Neural cell (in vitro differentiated cells): Measurements from ENCODE around the gene ATG7. TPM values are rescaled to one million over a fixed set of nuclear protein-coding genes. Genes with fewer than 3 reads are reported as not detected.
"Not testable (repeated sequence)": the region's sequence is repeated elsewhere in the genome, so short reads cannot be mapped to it uniquely, and the experiment has no call there.

Experiments
- H2AFZ ChIP-seq: fragments of 200-600, 300-800 bp; sonication (generic), shearing (Covaris generic); 2 replicates; pipeline ENCODE4 v1.6.0; 2014; ENCODE audit warnings: low read depth, mild to moderate bottlenecking, antibody characterized with exemption, low read length, moderate library complexity
- H3F3A ChIP-seq: fragments of 200-600 bp; shearing (Covaris generic); 2 replicates; pipeline ENCODE4 v1.6.1; 2016; ENCODE audit warnings: mild to moderate bottlenecking, moderate library complexity, mixed read lengths, antibody characterized with exemption, low read length; ENCODE audit not compliant: insufficient read depth, poor library complexity, severe bottlenecking
- H3K27ac ChIP-seq: fragments of 200-600, 300-800 bp; sonication (generic), shearing (Covaris generic); 2 replicates; pipeline ENCODE4 v1.5.1; 2014; ENCODE audit warnings: mild to moderate bottlenecking, low read length, moderate library complexity
- H3K27me3 ChIP-seq: fragments of 300-800, 200-600 bp; sonication (generic), shearing (Covaris generic); 2 replicates; pipeline ENCODE4 v1.6.0; 2014; ENCODE audit warnings: mild to moderate bottlenecking, low read depth, low read length, moderate library complexity; ENCODE audit not compliant: insufficient read depth
- H3K36me3 ChIP-seq: fragments of 300-800, 200-600 bp; sonication (generic), shearing (Covaris generic); 2 replicates; pipeline ENCODE4 v1.5.1; 2014; ENCODE audit warnings: mild to moderate bottlenecking, antibody characterized with exemption, low read length, moderate library complexity; ENCODE audit not compliant: insufficient read depth
- H3K4me2 ChIP-seq: fragments of 300-800, 200-600 bp; sonication (generic), shearing (Covaris generic); 2 replicates; pipeline ENCODE4 v1.6.0; 2014; ENCODE audit warnings: mild to moderate bottlenecking, low read length
- H3K4me3 ChIP-seq: fragments of 300-800, 200-600 bp; sonication (generic), shearing (Covaris generic); 2 replicates; pipeline ENCODE4 v1.5.1; 2014; ENCODE audit warnings: mild to moderate bottlenecking, low read length, moderate library complexity
- H3K79me2 ChIP-seq: fragments of 200-600 bp; shearing (Covaris generic); replicated peaks from 2 replicates; pipeline ENCODE4 v1.6.0; 2014; ENCODE audit warnings: mild to moderate bottlenecking, low read length, moderate library complexity; ENCODE audit not compliant: insufficient read depth
- H3K9ac ChIP-seq: fragments of 300-800, 200-600 bp; sonication (generic), shearing (Covaris generic); 2 replicates; pipeline ENCODE4 v1.6.1; 2016; ENCODE audit warnings: mild to moderate bottlenecking, low read length, mixed read lengths
- H3K9me2 ChIP-seq: fragments of 200-600 bp; shearing (Covaris generic); 2 replicates; pipeline ENCODE4 v1.6.1; 2016; ENCODE audit warnings: mild to moderate bottlenecking, low read length, mixed read lengths; ENCODE audit not compliant: insufficient read depth
- H3K9me3 ChIP-seq: fragments of 200-600, 300-800 bp; sonication (generic), shearing (Covaris generic); 2 replicates; pipeline ENCODE4 v1.6.1; 2016; ENCODE audit warnings: mild to moderate bottlenecking, mixed run types, low read length, moderate library complexity, mixed read lengths
- H4K20me1 ChIP-seq: fragments of 200-600 bp; shearing (Covaris generic); 2 replicates; pipeline ENCODE4 v1.6.1; 2016; ENCODE audit warnings: mild to moderate bottlenecking, mixed run types; ENCODE audit not compliant: insufficient read depth
- CTCF ChIP-seq: fragments of 450-650 bp; IDR thresholded peaks from 2 replicates; pipeline ENCODE4 v1.5.1; 2014; ENCODE audit warnings: antibody characterized with exemption, mild to moderate bottlenecking, moderate library complexity; ENCODE audit not compliant: poor library complexity, severe bottlenecking
- EP300 ChIP-seq: fragments of 450-650 bp; conservative IDR thresholded peaks from 2 replicates; pipeline ENCODE4 v1.6.1; 2014; ENCODE audit warnings: antibody characterized with exemption, mild to moderate bottlenecking, moderate library complexity; ENCODE audit not compliant: poor library complexity, severe bottlenecking
- EZH2 ChIP-seq: fragments of 200-600, 300-800 bp; shearing (Covaris generic), sonication (generic); IDR thresholded peaks from 2 replicates; pipeline ENCODE4 v1.6.1; 2014; ENCODE audit warnings: antibody characterized with exemption, low read length, borderline replicate concordance, mild to moderate bottlenecking; ENCODE audit not compliant: insufficient read depth, poor library complexity, severe bottlenecking
- MXI1 ChIP-seq: fragments of 450-650 bp; conservative IDR thresholded peaks from 2 replicates; pipeline ENCODE4 v1.6.1; 2014; ENCODE audit warnings: antibody characterized with exemption, mild to moderate bottlenecking; ENCODE audit not compliant: poor library complexity, severe bottlenecking
- POLR2AphosphoS5 ChIP-seq: IDR thresholded peaks from 2 replicates; pipeline ENCODE4 v1.6.1; 2012
- RAD21 ChIP-seq: fragments of 450-650 bp; conservative IDR thresholded peaks from 2 replicates; pipeline ENCODE4 v1.6.1; 2014; ENCODE audit warnings: antibody characterized with exemption, mild to moderate bottlenecking, moderate library complexity
- REST ChIP-seq: IDR thresholded peaks from 2 replicates; pipeline ENCODE4 v1.6.1; 2012; ENCODE audit warnings: borderline replicate concordance
- SMC3 ChIP-seq: fragments of 450-650 bp; conservative IDR thresholded peaks from 2 replicates; pipeline ENCODE4 v1.6.1; 2014; ENCODE audit warnings: antibody characterized with exemption, mild to moderate bottlenecking, moderate library complexity; ENCODE audit not compliant: poor library complexity
- TAF1 ChIP-seq: IDR thresholded peaks from 2 replicates; pipeline ENCODE4 v1.6.1; 2012; ENCODE audit warnings: low read depth
- polyA plus RNA-seq: library from polyadenylated mRNA; depleted of rRNA; stranded (reverse); fragments of >200 nt; gene quantifications from 2 replicates; pipeline ENCODE4 v1.2.3, GENCODE V29; 2014

The ATG7 gene
- polyA plus RNA-seq, 1 donor from 2014 or later, result 28.8 TPM

- H2AFZ ChIP-seq, result no peak overlapping the region
- H3K9me2 ChIP-seq, result no peaks in the 10 kb centered on the region
- no peaks in the 10 kb centered on the region for H3F3A ChIP-seq
- H3K36me3 ChIP-seq, result no peaks in the 10 kb centered on the region
- H3K79me2 ChIP-seq, result no peaks in the 10 kb centered on the region
- H4K20me1 ChIP-seq, result no peaks in the 10 kb centered on the region
- no peaks in the 10 kb centered on the region for H3K9me3 ChIP-seq
- no peak overlapping the region for H3K27ac ChIP-seq
- no peaks in the 10 kb centered on the region for H3K27me3 ChIP-seq
- H3K4me3 ChIP-seq, result no peak overlapping the region
- no peak overlapping the region for H3K4me2 ChIP-seq
- TF ChIP-seq SMC3 (no peak), RAD21 (no peak), TAF1 (no peak), POLR2AphosphoS5 (no peak), MXI1 (no peak)
- H3K9ac ChIP-seq, result no peak overlapping the region
Observed at GRCh38 chr3:11498177-11498576, 226.0 kb downstream of the ATG7 start.

GRCh38 chr3:11498646-11499045 lies 226.4 kb downstream of the ATG7 start:
- TF ChIP-seq EP300 (no peak), CTCF (no peak), EZH2 (no peak), MXI1 (no peak)
- Histone ChIP-seq H3K27ac (no peak overlapping the region), H3K79me2 (no peaks in the 10 kb centered on the region), H3K4me2 (no peak overlapping the region), H3K9me3 (no peaks in the 10 kb centered on the region), H3K9me2 (no peaks in the 10 kb centered on the region), H3K27me3 (no peaks in the 10 kb centered on the region), H4K20me1 (no peaks in the 10 kb centered on the region), H3F3A (no peaks in the 10 kb centered on the region), H3K4me3 (no peak overlapping the region), H2AFZ (no peak overlapping the region), H3K9ac (no peak overlapping the region), H3K36me3 (no peaks in the 10 kb centered on the region)

GRCh38 chr3:11499144-11499543 lies 226.9 kb downstream of the ATG7 start:
- H3K9me3 ChIP-seq, result no peaks in the 10 kb centered on the region
- no peaks in the 10 kb centered on the region for H4K20me1 ChIP-seq
- no peak overlapping the region for H3K4me2 ChIP-seq
- TF ChIP-seq EZH2 (no peak), RAD21 (no peak), EP300 (no peak), POLR2AphosphoS5 (no peak), CTCF (no peak), REST (no peak), SMC3 (no peak), TAF1 (no peak), MXI1 (no peak)
- H3F3A ChIP-seq, result no peaks in the 10 kb centered on the region
- H3K27me3 ChIP-seq, result no peaks in the 10 kb centered on the region
- H2AFZ ChIP-seq, result no peak overlapping the region
- no peaks in the 10 kb centered on the region for H3K9me2 ChIP-seq
- H3K36me3 ChIP-seq, result no peaks in the 10 kb centered on the region
- no peak overlapping the region for H3K4me3 ChIP-seq
- no peak overlapping the region for H3K27ac ChIP-seq
- H3K79me2 ChIP-seq, result no peaks in the 10 kb centered on the region
- H3K9ac ChIP-seq, result no peak overlapping the region

- not testable (repeated sequence) for H3K36me3 ChIP-seq, H3F3A ChIP-seq, H3K4me3 ChIP-seq, H3K9ac ChIP-seq, H3K27ac ChIP-seq, H3K9me2 ChIP-seq, H3K4me2 ChIP-seq, H3K79me2 ChIP-seq, H2AFZ ChIP-seq, H3K27me3 ChIP-seq, H4K20me1 ChIP-seq, H3K9me3 ChIP-seq
Observed at GRCh38 chr3:11502413-11502812, 230.2 kb downstream of the ATG7 start.
